BE2C (cell line): ENCODE data around the gene IFI27.

Source experiments
- DNase-seq: peaks from one replicate; pipeline ENCODE4 v3.0.0-alpha.2; 2020
- H3K27me3 ChIP-seq: fragments of 250-450 bp; sonication (Bioruptor Pico); 2 replicates; pipeline ENCODE4 v1.5.1; 2020; ENCODE audit warnings: mild to moderate bottlenecking
- H3K36me3 ChIP-seq: fragments of 250-450 bp; sonication (Bioruptor Pico); 2 replicates; pipeline ENCODE4 v1.5.1; 2020; ENCODE audit warnings: mild to moderate bottlenecking
- H3K4me1 ChIP-seq: fragments of 250-450 bp; sonication (Bioruptor Pico); 2 replicates; pipeline ENCODE4 v1.5.1; 2020
- H3K4me3 ChIP-seq: 2 replicates; pipeline ENCODE4 v1.5.1; 2011; ENCODE audit warnings: low read depth, low read length
- H3K9me3 ChIP-seq: fragments of 250-450 bp; sonication (Bioruptor Pico); 2 replicates; pipeline ENCODE4 v1.5.1; 2020
- CTCF ChIP-seq: IDR thresholded peaks from 2 replicates; pipeline ENCODE4 v1.5.1; 2012; ENCODE audit warnings: mild to moderate bottlenecking, low read depth, low read length

Gene IFI27

GRCh38 chr14:94099006-94099405 is 11.5 kb upstream of the IFI27 start:
- Histone ChIP-seq H3K4me3 (no peak overlapping the region), H3K9me3 (no peaks in the 10 kb centered on the region), H3K36me3 (0 out of 2 replicates have a peak, but pooled peaks cover 3% of the 10 kb centered on the region), H3K27me3 (no peaks in the 10 kb centered on the region), H3K4me1 (no peaks in the 10 kb centered on the region)
- no peak for TF ChIP-seq CTCF
- DNase-seq, result no peak

- H3K36me3 ChIP-seq, result 0 out of 2 replicates have a peak, but pooled peaks cover 3% of the 10 kb centered on the region
- DNase-seq, result no peak
- no peaks in the 10 kb centered on the region for H3K27me3 ChIP-seq
- no peak overlapping the region for H3K4me3 ChIP-seq
- H3K4me1 ChIP-seq, result no peaks in the 10 kb centered on the region
- no peaks in the 10 kb centered on the region for H3K9me3 ChIP-seq
- no peak for TF ChIP-seq CTCF
These were observed 9.7 kb upstream of the IFI27 start for GRCh38 chr14:94100847-94101246.

- DNase-seq, result no peak
- TF ChIP-seq CTCF, result no peak
- no peaks in the 10 kb centered on the region for H3K4me1 ChIP-seq
- no peaks in the 10 kb centered on the region for H3K27me3 ChIP-seq
- 0 out of 2 replicates have a peak, but pooled peaks cover 3% of the 10 kb centered on the region for H3K36me3 ChIP-seq
- no peaks in the 10 kb centered on the region for H3K9me3 ChIP-seq
- no peak overlapping the region for H3K4me3 ChIP-seq
These were observed 8.8 kb upstream of the IFI27 start for GRCh38 chr14:94101748-94102147.

GRCh38 chr14:94102768-94103482 is 7.6 kb upstream of the IFI27 start:
- H3K4me1 ChIP-seq, result no peaks in the 10 kb centered on the region
- no peak for TF ChIP-seq CTCF
- no peaks in the 10 kb centered on the region for H3K36me3 ChIP-seq
- H3K9me3 ChIP-seq, result no peaks in the 10 kb centered on the region
- no peak overlapping the region for H3K4me3 ChIP-seq
- no peak for DNase-seq
- H3K27me3 ChIP-seq, result no peaks in the 10 kb centered on the region

- DNase-seq, result no peak
- H3K27me3 ChIP-seq, result no peaks in the 10 kb centered on the region
- no peak for TF ChIP-seq CTCF
- no peaks in the 10 kb centered on the region; the same call in 1 of the 2 replicates for H3K9me3 ChIP-seq
- no peak overlapping the region for H3K4me3 ChIP-seq
- no peaks in the 10 kb centered on the region for H3K4me1 ChIP-seq
- no peaks in the 10 kb centered on the region for H3K36me3 ChIP-seq
These were observed 6.9 kb upstream of the IFI27 start for GRCh38 chr14:94103554-94104150.

- Histone ChIP-seq H3K27me3 (no peaks in the 10 kb centered on the region), H3K4me3 (no peak overlapping the region), H3K4me1 (no peaks in the 10 kb centered on the region), H3K36me3 (no peaks in the 10 kb centered on the region), H3K9me3 (no peaks in the 10 kb centered on the region; the same call in 1 of the 2 replicates)
- no peak for DNase-seq
- TF ChIP-seq CTCF, result no peak
These were observed 5.8 kb upstream of the IFI27 start for GRCh38 chr14:94104731-94105130.
